DMS53 (cell line): ENCODE measurements around the gene C16orf89.
"Not testable (repeated sequence)": the region's sequence is repeated elsewhere in the genome, so short reads cannot be mapped to it uniquely, and the experiment has no call there.

Experiments used
- DNase-seq: peaks from one replicate; lab custom pipeline; 2025; lab: John Stamatoyannopoulos, UW

C16orf89 gene

GRCh38 chr16:5084802-5085201, 19.0 kb upstream of the C16orf89 start:
- peak; percentile 57 for DNase-seq

DNA sequence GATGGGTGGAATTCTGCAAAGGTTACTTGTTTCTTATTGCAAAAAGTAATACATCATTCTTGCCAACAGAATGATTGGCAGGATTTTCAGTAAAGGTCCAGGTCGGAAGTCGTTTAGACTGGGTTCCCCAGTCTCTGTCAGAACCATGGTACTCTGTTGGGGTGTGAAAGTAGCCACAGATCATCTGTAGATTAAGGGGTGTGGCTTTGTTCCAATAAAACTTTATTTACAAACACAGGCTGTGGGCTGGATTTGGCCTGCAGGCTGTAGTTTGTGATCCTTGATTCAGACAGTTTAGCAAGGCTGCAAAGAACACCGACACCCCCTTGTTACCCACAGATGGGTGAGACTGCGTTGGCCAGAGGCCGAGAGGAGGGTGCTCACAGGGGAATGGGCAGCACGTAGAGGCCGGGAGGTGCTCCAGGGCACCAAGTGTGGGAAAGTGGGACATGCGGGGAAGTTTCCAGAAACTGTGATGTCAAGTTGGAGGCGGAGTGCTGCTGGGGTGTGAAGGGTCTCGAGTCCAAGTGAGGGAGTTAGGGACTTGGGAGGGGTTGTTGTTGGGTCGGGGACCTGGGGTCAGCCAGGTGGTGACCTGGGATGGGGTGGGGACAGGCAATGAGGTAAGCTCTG, 18.5 kb upstream of the C16orf89 start:
- DNase-seq: not testable (repeated sequence)

DNA sequence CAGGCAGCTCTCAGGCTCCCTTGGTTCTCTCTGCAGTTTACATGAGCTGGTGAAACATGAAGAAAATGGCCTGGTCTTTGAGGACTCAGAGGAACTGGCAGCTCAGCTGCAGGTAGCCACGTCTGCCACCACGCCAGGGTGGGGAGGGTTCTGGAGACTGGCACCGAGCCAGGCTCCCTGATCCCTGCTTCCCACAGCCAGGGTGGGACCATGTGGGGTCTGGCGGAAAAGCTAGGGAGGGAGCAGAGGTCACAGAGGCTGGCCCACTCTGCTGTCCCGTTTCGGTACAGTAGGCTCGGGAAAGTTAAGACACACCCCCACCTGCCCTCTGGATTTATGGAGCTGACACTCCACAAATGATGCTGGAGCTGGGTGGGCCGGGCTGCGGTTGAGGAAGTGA, 17.9 kb upstream of the C16orf89 start:
- not testable (repeated sequence) for DNase-seq

DNA sequence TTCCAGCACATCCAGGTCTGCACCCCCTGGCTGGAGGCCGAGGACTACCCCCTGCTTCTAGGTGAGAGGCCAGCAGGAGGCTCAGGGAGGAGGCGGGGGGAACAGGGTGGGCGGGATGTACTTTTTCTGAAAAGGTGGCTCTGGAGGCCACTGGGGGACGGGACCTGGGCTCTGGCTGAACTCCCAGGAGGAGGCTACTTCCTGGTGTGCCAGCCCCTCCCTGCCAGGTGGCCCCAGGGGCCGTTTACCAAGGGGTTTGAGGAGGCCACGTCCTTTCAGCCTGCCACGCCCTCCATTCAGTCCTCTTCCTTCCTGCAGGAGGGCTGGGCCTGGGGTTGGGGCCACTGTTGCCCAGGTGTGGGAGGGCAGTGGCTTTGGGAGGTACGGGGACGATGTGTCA, 15.2 kb upstream of the C16orf89 start:
- not testable (repeated sequence) for DNase-seq

- DNase-seq: not testable (repeated sequence)
Observed at GRCh38 chr16:5080461-5080860, 14.7 kb upstream of the C16orf89 start.

DNA sequence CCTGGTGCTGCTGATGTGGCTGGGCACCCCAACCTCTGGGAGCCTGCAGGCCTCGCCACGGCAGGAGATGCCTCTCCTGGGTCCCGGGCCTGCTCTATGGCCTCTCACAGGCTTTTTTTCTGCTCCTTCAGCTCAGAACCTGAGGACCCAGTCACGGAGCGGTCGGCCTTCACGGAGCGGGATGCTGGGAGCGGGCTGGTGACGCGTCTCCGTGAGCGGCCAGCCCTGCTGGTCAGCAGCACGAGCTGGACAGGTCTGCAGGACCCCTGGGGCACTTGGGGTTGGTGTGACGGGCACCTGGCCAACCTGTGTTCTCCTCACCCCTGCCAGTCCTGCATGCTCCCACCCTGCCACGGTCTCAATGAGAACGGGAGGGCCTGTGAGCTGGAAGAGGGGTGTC, 12.9 kb upstream of the C16orf89 start:
- DNase-seq: no peak

- no peak for DNase-seq
Observed at GRCh38 chr16:5077304-5077703, 11.5 kb upstream of the C16orf89 start.

DNA sequence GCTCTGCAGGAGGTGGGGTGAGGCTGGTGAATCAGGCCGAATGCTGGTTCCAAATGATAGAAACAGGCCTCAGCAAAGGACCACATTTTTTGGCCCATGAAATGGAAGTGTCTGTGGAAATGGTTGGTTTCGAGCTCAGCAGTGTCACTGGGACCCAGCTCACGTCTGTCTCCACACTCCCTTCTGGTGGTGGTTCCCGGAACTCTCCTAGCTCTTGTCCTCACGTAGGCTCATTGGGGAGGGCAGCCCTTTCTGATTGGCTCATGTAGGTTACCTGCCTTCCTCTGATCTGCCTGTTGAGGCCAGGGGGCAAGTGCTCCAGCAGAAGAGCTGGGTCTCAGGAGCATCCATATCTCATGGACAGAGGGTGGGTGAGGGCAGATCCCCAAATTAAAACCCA, 9.9 kb upstream of the C16orf89 start:
- no peak for DNase-seq

GRCh38 chr16:5073771-5074170, 8.0 kb upstream of the C16orf89 start:
- not testable (repeated sequence) for DNase-seq

DNA sequence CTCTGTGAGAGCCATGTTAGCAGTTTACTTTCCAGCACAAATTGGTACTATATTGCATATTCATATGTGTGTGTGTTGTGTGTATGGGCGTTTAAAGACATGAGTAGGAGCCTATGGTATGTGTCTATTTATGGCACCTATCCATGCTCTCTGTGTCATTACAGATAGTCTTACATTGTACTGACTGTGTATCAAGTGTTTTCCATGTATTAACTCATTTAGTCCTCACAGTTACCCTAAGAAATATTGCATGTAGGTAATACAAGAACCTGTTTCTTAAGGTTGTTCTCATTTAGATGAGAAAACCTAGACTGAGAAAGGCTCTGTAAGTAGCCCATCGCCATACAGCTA, 7.5 kb upstream of the C16orf89 start:
- DNase-seq: no peak

- no peak for DNase-seq
Observed at GRCh38 chr16:5072334-5073278, 6.8 kb upstream of the C16orf89 start.

GRCh38 chr16:5071681-5072333, 6.1 kb upstream of the C16orf89 start, which contains the start of gene ALG1:
Gene ALG1, plus strand, starts transcription at chr16:5071843. Its CDS starts 7 bp downstream, at chr16:5071850.
- DNase-seq: peak; percentile 88

- no peak for DNase-seq
Observed at GRCh38 chr16:5071341-5071680, 5.6 kb upstream of the C16orf89 start.

GRCh38 chr16:5070431-5071186, 4.9 kb upstream of the C16orf89 start:
- no peak for DNase-seq

GRCh38 chr16:5069854-5070253, 4.1 kb upstream of the C16orf89 start:
- no peak for DNase-seq

GRCh38 chr16:5069048-5069447, 3.3 kb upstream of the C16orf89 start:
- no peak for DNase-seq

DNA sequence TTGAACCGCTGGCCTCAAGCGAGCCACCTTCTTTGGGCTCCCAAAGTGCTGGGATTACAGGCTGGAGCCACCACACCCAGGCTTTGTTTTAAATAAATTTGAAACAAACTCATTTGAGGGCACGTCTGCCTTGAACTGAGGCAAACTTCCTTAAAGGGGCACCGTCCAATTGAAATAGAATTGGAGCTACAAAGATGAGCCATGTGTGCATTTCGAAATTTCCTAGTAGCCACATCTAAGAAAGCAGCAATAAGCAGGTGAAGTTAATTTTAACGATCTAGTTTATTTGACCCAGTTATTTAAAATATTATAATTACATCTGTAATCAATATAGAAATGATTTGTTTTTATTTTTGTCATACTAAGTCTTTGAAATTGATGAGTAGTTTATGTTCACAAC, 755 bp upstream of the C16orf89 start:
- DNase-seq: no peak

DNA sequence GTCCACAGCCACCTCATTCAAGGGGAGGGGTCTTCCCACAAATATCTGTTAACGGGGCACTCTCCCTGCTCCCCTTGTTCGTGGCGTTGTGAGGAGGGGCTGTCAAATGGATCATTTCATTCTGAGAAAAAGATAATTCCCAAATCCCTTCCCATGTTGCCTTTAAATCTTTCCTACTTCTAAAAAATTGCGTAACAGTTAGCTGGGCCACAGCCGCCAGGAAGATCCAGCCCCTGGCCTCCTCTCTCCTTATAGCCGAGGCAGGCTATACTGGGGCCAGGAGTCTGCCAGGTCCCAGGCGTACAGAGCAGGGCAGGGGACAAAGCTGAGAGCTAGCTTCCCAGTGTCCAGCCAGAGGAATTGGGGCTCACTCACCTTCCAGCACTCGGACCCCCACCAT, 430 bp downstream of the C16orf89 start:
- DNase-seq: peak; percentile 19

GRCh38 chr16:5064915-5065314, 841 bp downstream of the C16orf89 start:
- DNase-seq: peak; percentile 65

DNA sequence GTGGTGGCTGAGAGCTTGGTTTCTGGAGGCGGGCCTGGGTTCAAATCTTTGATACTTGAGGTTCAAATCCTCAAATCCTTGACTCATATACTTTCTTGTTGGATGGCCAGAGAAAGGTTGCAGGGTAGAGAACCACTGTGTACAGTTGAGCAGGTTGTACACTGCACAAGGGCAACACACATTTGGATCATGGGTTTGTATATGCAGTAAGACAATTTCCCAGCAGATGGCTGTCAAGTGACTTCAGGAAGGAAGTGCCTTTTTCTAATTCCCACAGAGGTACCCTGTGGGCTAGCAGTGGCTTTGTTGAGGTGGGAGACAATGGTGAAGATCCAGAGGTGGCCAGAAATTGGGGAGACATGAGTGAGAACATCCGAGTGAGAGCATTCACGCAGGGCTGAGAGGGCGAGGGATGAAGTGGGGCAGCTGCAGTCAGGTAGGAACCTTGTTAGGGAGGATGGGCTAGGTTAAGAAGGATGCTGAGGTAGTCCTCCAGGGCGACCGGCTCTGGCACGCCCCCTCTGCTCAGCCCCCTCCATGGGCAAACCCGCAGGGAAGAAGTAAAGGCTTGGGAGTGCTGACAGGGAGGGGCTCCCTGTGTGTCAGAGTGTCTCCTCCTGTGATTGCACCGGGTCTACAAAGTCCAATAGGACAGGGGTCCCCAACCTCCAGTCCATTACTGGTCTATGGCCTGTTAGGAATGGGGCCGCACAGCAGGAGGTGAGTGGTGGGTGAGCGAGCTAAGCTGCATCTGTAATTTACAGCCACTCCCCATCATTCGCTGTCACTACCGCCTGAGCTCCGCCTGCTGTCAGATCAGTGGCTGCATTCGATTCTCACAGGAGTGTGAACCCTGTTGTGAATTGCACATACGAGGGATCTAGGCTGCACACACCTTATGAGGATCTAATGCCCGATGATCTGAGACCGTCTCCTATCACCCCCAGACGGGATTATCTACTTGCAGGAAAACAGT, 2.7 kb downstream of the C16orf89 start:
- DNase-seq: peak; percentile 26

DNA sequence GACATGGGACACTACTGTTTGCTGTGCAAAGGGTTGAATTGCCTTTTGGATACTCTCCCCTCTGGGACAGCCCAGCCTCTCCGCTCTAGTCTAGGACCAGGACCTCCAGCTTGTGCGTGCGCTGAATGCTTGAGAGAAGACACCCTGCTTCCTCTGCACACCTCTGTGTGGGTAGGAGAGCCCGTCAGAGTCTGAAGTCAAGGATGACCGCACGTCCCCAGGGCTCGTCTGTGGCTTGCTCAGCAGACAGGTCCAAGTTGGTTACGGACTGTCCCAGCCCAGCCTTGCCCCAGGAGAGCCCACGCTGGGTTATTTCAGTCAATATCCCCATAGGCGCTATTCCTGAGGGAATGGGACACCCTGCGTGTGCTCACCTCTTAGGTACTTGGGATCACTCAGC, 3.7 kb downstream of the C16orf89 start:
- no peak for DNase-seq
